GM12878 (cell line): ENCODE results near the gene SMIM20. TPM values are rescaled to one million over a fixed set of nuclear protein-coding genes. Genes with fewer than 3 reads are reported as not detected.

Source experiments
- ATAC-seq: fragments of 200-7000 bp; cut with Tn5 transposase; 3 replicates; pipeline ENCODE4 v1.9.1; 2020; ENCODE audit warnings: mild to moderate bottlenecking, moderate library complexity
- BruUV-seq: library from RNA; stranded (reverse); fragments of 400-500 nt; replicated peaks from 2 replicates; lab custom pipeline; 2021; lab: Mats Ljungman, UMichigan
- CTCF ChIA-PET: fragments of 300-600 bp; sonication (Branson Sonifier 250); formaldehyde crosslinking; extraction: SDS; loops from one replicate; lab custom pipeline; 2021; ENCODE audit warnings: inconsistent platforms; lab: Yijun Ruan, JAX
- POLR2A ChIA-PET: fragments of 350-600 bp; formaldehyde crosslinking; extraction: SDS; loops from one replicate; lab custom pipeline; 2021; ENCODE audit warnings: inconsistent platforms; lab: Charles Lee
- RAD21 ChIA-PET: fragments of 300-600 bp; sonication (Branson Sonifier 250); formaldehyde crosslinking; loops from one replicate; lab custom pipeline; 2023; ENCODE audit warnings: antibody characterized with exemption; ENCODE audit not compliant: unreplicated experiment; lab: Charles Lee
- SMC1A ChIA-PET: fragments of 300-600 bp; sonication (Branson Sonifier 250); formaldehyde crosslinking; loops from one replicate; lab custom pipeline; 2023; ENCODE audit not compliant: unreplicated experiment, uncharacterized antibody; lab: Charles Lee
- DNase-seq: peaks from one replicate; pipeline ENCODE4 v3.0.0-alpha.2; 2011; ENCODE audit warnings: low read depth, low spot score
- FAIRE-seq: peaks from 3 replicates; lab custom pipeline; 2011; peaks lifted over from hg19 to GRCh38; lab: Jason Lieb, UNC
- H2AFZ ChIP-seq: 2 replicates; pipeline ENCODE4 v1.6.0; 2011; ENCODE audit warnings: low read depth, low read length, control low read depth; ENCODE audit not compliant: control insufficient read depth
- H3K27ac ChIP-seq: 2 replicates; pipeline ENCODE4 v1.5.1; 2011; ENCODE audit warnings: control low read depth; ENCODE audit not compliant: control insufficient read depth, insufficient read depth
- H3K27me3 ChIP-seq, 2 experiments: replicated peaks in 1 of 2; 2 replicates each; pipeline versions ENCODE4 v1.6.0 to v1.6.1; 2011; ENCODE audit warnings: low read length in 1 of 2; ENCODE audit not compliant: control insufficient read depth in 2 of 2, insufficient read depth in 2 of 2
- H3K36me3 ChIP-seq, 2 experiments: 2 replicates each; pipeline ENCODE4 v1.5.1; 2011; ENCODE audit warnings: low read length in 1 of 2; ENCODE audit not compliant: control insufficient read depth in 2 of 2, insufficient read depth in 2 of 2
- H3K4me1 ChIP-seq: 2 replicates; pipeline ENCODE4 v1.6.1; 2011; ENCODE audit warnings: mild to moderate bottlenecking, low read length, moderate library complexity, mixed read lengths; ENCODE audit not compliant: control insufficient read depth, insufficient read depth
- H3K4me2 ChIP-seq: 2 replicates; pipeline ENCODE4 v1.6.0; 2011; ENCODE audit warnings: control low read depth; ENCODE audit not compliant: control insufficient read depth, insufficient read depth
- H3K4me3 ChIP-seq: fragments of 200-600 bp; sonication (generic); 2 replicates; pipeline ENCODE4 v1.5.1; 2016
- H3K79me2 ChIP-seq: 2 replicates; pipeline ENCODE4 v1.6.0; 2011; ENCODE audit warnings: low read length; ENCODE audit not compliant: control insufficient read depth, insufficient read depth
- H3K9ac ChIP-seq: 2 replicates; pipeline ENCODE4 v1.8.0; 2011; ENCODE audit warnings: low read length, control low read depth, mixed read lengths; ENCODE audit not compliant: control insufficient read depth, insufficient read depth
- H3K9me3 ChIP-seq: replicated peaks from 3 replicates; pipeline ENCODE4 v1.5.1; 2011; ENCODE audit warnings: mild to moderate bottlenecking, low read length; ENCODE audit not compliant: control insufficient read depth, insufficient read depth
- H4K20me1 ChIP-seq: 2 replicates; pipeline ENCODE4 v1.6.0; 2011; ENCODE audit not compliant: control insufficient read depth, insufficient read depth
- CBFB ChIP-seq: IDR thresholded peaks from 2 replicates; pipeline ENCODE4 v1.6.1; 2016; ENCODE audit warnings: antibody characterized with exemption, low read depth
- KAT2A ChIP-seq: conservative IDR thresholded peaks from 2 replicates; pipeline ENCODE4 v1.6.1; 2011; ENCODE audit warnings: low read depth, low read length; ENCODE audit not compliant: control insufficient read depth
- KDM1A ChIP-seq: fragments of 200-600 bp; sonication (generic); IDR thresholded peaks from 2 replicates; pipeline ENCODE4 v1.6.1; 2016; ENCODE audit warnings: borderline replicate concordance
- NFXL1 ChIP-seq: fragments of 450-650 bp; IDR thresholded peaks from 2 replicates; pipeline ENCODE4 v1.6.1; 2017; ENCODE audit warnings: antibody characterized with exemption, mild to moderate bottlenecking, borderline replicate concordance
- PBX3 ChIP-seq: IDR thresholded peaks from 2 replicates; pipeline ENCODE4 v1.6.1; 2011; ENCODE audit warnings: mild to moderate bottlenecking, low read depth, low read length, moderate library complexity; ENCODE audit not compliant: insufficient replicate concordance
- POLR2A ChIP-seq: IDR thresholded peaks from 2 replicates; pipeline ENCODE4 v1.6.1; 2011; ENCODE audit warnings: low read depth, mild to moderate bottlenecking, low read length
- SMARCA5 ChIP-seq: fragments of 450-650 bp; IDR thresholded peaks from 2 replicates; pipeline ENCODE4 v1.6.1; 2017; ENCODE audit warnings: mild to moderate bottlenecking
- YBX1 ChIP-seq: fragments of 450-650 bp; IDR thresholded peaks from 2 replicates; pipeline ENCODE4 v1.6.1; 2016; ENCODE audit warnings: antibody characterized with exemption
- ZNF384 ChIP-seq: IDR thresholded peaks from 2 replicates; pipeline ENCODE4 v1.6.1; 2012; ENCODE audit warnings: low read depth, mild to moderate bottlenecking, low read length, improper control_type of control experiment, borderline replicate concordance
- WGBS: methylation state at CpG from one replicate; pipeline ENCODE4 v1.1.6; 2016; ENCODE audit warnings: low lambda C conversion rate; ENCODE audit not compliant: insufficient replicate concordance, insufficient coverage; ENCODE audit errors: missing lambda C conversion rate; 5-methylcytosine and 5-hydroxymethylcytosine counted together
- in situ Hi-C: fragments of 300-500 bp; cut with MboI; formaldehyde crosslinking; loops from 9 replicates; pipeline ENCODE4 v1.14.3; 2018; ENCODE audit warnings: mixed read lengths
- intact Hi-C: fragments of 100-400 bp; cut with micrococcal nuclease; formaldehyde crosslinking; loops from one replicate; pipeline ENCODE4 v1.14.2; 2022; ENCODE audit not compliant: unreplicated experiment
- polyA plus RNA-seq, 11 experiments: library from polyadenylated mRNA; depleted of rRNA in 4 of 11; unstranded in 6 of 11; stranded (reverse) in 5 of 11; fragments of >200 nt; fragmentation: Nextera tagmentation in 4 of 11; fragmentation: Illumina TruSeq in 1 of 11; extraction: Ambion mirVana in 4 of 11; extraction: Trizol in 1 of 11; gene quantifications; 1 replicate in 1 of 11; 2 replicates in 10 of 11; pipeline versions ENCODE4 v1.2.1 to v1.2.3, GENCODE V29; 2011 to 2016; ENCODE audit warnings: inconsistent platforms in 2 of 11, missing spikeins in 2 of 11, low read depth in 1 of 11
- total RNA-seq, 4 experiments: library from RNA; depleted of rRNA in 3 of 4; stranded (reverse); fragments of >200 nt in 3 of 4; fragmentation: Illumina TruSeq in 1 of 4; extraction: Trizol in 1 of 4; gene quantifications; 2 replicates each; pipeline versions ENCODE4 v1.2.1 to v1.2.3, GENCODE V29; 2013 to 2021
- TF ChIP-seq, protein P1 (sequence below): fragments of 450-650 bp; IDR thresholded peaks from 2 replicates; pipeline ENCODE4 v1.6.1; 2016; ENCODE audit warnings: mild to moderate bottlenecking, moderate library complexity, borderline replicate concordance
- TF ChIP-seq, protein P2 (sequence below): fragments of 450-650 bp; formaldehyde crosslinking; IDR thresholded peaks from 2 replicates; pipeline ENCODE4 v1.4.0; 2022; ENCODE audit warnings: mild to moderate bottlenecking, moderate library complexity
- TF ChIP-seq, protein P3 (sequence below): fragments of 450-650 bp; IDR thresholded peaks from 2 replicates; pipeline ENCODE4 v1.6.1; 2017; ENCODE audit warnings: mild to moderate bottlenecking, moderate library complexity

Gene SMIM20
- total and polyA plus RNA-seq, 10 of the 15 experiments (the other 5 are each of a cell fraction or from before 2014, with no cell fraction given), result 17.3 to 38.0 (median 28.8) TPM

DNA sequence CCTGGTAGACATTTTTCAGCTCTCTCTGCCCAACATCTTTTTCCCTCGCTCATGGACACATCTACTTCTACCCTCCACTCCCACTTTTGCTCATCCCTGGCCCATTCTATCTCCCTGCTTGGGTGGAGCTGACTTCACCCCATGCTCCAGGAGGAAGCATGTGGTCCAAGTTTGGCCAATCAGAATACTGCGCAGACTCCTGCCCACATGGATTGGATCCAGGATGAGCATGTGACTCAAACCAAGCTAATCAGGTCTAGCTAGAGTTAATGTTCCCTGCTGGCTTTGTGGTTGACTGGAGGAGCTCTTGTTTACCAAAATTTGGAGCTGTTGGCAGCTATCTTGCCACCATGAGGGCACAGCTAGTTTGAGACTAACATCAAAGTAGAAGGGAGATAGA is 22.7 kb downstream of the SMIM20 start:
- ChIA-PET CTCF (interaction anchor here (2.4 kb wide), 1 partner anchor 52 kb away, joined by 7 read pairs; no protein-coding TSS in a partner anchor), POLR2A (interaction anchor here (0.5 kb wide), 1 partner anchor 469 kb away, joined by 3 read pairs; no protein-coding TSS in a partner anchor), RAD21 (interaction anchor here (1.6 kb wide), 1 partner anchor 21 kb away, joined by 5 read pairs; no protein-coding TSS in a partner anchor), SMC1A (interaction anchor here (0.9 to 1.1 kb wide), 2 partner anchors 52 to 74 kb away, joined by 3 read pairs; no protein-coding TSS in a partner anchor)
- intact Hi-C loops, result no loop called here
- Histone ChIP-seq H3K4me2 (no peak overlapping the region), H3K27me3 (no peaks in the 10 kb centered on the region), H3K4me3 (no peak overlapping the region), H3K36me3 (no peaks in the 10 kb centered on the region), H3K9ac (no peak overlapping the region), H3K4me1 (peaks cover 11% of the 10 kb centered on the region; the same call in 1 of the 2 replicates), H4K20me1 (no peaks in the 10 kb centered on the region), H3K27ac (no peak overlapping the region), H3K9me3 (no peaks in the 10 kb centered on the region), H2AFZ (no peak overlapping the region), H3K79me2 (no peaks in the 10 kb centered on the region)
- in situ Hi-C loops, result no loop called here
- DNase-seq, result no peak
- no peak for ATAC-seq
- no TSS peak for BruUV-seq
- WGBS, result 100% methylated on average over 2 of the region's 2 CpGs
- no peak for FAIRE-seq
- TF ChIP-seq, protein P1, sequence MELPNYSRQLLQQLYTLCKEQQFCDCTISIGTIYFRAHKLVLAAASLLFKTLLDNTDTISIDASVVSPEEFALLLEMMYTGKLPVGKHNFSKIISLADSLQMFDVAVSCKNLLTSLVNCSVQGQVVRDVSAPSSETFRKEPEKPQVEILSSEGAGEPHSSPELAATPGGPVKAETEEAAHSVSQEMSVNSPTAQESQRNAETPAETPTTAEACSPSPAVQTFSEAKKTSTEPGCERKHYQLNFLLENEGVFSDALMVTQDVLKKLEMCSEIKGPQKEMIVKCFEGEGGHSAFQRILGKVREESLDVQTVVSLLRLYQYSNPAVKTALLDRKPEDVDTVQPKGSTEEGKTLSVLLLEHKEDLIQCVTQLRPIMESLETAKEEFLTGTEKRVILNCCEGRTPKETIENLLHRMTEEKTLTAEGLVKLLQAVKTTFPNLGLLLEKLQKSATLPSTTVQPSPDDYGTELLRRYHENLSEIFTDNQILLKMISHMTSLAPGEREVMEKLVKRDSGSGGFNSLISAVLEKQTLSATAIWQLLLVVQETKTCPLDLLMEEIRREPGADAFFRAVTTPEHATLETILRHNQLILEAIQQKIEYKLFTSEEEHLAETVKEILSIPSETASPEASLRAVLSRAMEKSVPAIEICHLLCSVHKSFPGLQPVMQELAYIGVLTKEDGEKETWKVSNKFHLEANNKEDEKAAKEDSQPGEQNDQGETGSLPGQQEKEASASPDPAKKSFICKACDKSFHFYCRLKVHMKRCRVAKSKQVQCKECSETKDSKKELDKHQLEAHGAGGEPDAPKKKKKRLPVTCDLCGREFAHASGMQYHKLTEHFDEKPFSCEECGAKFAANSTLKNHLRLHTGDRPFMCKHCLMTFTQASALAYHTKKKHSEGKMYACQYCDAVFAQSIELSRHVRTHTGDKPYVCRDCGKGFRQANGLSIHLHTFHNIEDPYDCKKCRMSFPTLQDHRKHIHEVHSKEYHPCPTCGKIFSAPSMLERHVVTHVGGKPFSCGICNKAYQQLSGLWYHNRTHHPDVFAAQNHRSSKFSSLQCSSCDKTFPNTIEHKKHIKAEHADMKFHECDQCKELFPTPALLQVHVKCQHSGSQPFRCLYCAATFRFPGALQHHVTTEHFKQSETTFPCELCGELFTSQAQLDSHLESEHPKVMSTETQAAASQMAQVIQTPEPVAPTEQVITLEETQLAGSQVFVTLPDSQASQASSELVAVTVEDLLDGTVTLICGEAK, result no peak
- TF ChIP-seq CBFB (no peak), YBX1 (no peak), POLR2A (no peak), KAT2A (no peak), NFXL1 (no peak), KDM1A (no peak), ZNF384 (no peak), SMARCA5 (no peak), PBX3 (no peak)
- TF ChIP-seq, protein P2, sequence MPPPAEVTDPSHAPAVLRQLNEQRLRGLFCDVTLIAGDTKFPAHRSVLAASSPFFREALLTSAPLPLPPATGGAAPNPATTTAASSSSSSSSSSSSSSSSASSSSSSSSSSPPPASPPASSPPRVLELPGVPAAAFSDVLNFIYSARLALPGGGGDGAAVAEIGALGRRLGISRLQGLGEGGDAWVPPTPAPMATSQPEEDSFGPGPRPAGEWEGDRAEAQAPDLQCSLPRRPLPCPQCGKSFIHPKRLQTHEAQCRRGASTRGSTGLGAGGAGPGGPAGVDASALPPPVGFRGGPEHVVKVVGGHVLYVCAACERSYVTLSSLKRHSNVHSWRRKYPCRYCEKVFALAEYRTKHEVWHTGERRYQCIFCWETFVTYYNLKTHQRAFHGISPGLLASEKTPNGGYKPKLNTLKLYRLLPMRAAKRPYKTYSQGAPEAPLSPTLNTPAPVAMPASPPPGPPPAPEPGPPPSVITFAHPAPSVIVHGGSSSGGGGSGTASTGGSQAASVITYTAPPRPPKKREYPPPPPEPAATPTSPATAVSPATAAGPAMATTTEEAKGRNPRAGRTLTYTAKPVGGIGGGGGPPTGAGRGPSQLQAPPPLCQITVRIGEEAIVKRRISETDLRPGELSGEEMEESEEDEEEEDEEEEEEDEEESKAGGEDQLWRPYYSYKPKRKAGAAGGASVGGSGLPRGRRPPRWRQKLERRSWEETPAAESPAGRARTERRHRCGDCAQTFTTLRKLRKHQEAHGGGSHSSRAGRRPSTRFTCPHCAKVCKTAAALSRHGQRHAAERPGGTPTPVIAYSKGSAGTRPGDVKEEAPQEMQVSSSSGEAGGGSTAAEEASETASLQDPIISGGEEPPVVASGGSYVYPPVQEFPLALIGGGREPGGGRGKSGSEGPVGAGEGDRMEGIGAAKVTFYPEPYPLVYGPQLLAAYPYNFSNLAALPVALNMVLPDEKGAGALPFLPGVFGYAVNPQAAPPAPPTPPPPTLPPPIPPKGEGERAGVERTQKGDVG (CRISPR knock-in tag), result no peak
- TF ChIP-seq, protein P3, sequence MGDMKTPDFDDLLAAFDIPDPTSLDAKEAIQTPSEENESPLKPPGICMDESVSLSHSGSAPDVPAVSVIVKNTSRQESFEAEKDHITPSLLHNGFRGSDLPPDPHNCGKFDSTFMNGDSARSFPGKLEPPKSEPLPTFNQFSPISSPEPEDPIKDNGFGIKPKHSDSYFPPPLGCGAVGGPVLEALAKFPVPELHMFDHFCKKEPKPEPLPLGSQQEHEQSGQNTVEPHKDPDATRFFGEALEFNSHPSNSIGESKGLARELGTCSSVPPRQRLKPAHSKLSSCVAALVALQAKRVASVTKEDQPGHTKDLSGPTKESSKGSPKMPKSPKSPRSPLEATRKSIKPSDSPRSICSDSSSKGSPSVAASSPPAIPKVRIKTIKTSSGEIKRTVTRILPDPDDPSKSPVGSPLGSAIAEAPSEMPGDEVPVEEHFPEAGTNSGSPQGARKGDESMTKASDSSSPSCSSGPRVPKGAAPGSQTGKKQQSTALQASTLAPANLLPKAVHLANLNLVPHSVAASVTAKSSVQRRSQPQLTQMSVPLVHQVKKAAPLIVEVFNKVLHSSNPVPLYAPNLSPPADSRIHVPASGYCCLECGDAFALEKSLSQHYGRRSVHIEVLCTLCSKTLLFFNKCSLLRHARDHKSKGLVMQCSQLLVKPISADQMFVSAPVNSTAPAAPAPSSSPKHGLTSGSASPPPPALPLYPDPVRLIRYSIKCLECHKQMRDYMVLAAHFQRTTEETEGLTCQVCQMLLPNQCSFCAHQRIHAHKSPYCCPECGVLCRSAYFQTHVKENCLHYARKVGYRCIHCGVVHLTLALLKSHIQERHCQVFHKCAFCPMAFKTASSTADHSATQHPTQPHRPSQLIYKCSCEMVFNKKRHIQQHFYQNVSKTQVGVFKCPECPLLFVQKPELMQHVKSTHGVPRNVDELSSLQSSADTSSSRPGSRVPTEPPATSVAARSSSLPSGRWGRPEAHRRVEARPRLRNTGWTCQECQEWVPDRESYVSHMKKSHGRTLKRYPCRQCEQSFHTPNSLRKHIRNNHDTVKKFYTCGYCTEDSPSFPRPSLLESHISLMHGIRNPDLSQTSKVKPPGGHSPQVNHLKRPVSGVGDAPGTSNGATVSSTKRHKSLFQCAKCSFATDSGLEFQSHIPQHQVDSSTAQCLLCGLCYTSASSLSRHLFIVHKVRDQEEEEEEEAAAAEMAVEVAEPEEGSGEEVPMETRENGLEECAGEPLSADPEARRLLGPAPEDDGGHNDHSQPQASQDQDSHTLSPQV, result no peak
